HG03175 (cell line): ENCODE results near the gene PARK7.
"Not testable (repeated sequence)": the region's sequence is repeated elsewhere in the genome, so short reads cannot be mapped to it uniquely, and the experiment has no call there.

Experiments
- ATAC-seq: cut with Tn5 transposase; IDR thresholded peaks from one replicate; pipeline ENCODE4 v1.9.1; 2021; ENCODE audit warnings: mild to moderate bottlenecking, moderate library complexity; ENCODE audit not compliant: unreplicated experiment

Gene PARK7

DNA sequence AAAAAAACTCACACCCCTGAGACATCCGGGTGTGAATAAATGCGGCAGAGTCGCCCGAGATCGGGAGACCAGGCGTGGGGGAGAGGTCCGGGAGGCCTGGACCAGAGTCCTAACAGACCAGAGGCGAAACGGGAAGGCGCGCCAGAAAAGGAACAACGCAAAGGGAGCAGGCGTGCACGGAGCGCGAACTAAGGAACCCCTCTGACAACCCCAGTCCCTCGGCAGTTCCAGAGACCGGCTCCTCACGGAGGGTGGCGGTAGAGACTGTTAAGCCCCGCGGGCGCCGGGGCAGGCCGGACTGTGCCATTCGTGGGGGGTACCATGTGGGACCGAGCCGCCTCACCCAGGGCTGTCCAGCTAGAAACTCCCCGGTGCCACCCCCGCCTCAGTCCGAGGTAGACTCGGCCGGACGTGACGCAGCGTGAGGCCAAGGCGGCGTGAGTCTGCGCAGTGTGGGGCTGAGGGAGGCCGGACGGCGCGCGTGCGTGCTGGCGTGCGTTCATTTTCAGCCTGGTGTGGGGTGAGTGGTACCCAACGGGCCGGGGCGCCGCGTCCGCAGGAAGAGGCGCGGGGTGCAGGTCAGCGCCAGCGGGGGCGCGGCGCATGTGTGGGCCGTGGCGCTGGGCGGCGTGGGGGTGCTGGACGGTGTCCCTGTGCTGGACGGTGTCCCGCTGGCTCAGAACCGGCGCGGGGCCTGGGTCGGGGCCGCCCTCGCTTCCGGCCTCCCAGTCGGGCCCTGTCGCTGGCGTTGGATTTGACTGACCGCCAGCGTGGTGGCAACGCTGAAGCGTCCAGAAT is at the start of gene PARK7:
TSS of gene PARK7 (plus strand) at position 496 of the 798 bp plus-strand sequence. CDS start 1,075 bp downstream, outside the sequence.
- peak; percentile 97 for ATAC-seq

DNA sequence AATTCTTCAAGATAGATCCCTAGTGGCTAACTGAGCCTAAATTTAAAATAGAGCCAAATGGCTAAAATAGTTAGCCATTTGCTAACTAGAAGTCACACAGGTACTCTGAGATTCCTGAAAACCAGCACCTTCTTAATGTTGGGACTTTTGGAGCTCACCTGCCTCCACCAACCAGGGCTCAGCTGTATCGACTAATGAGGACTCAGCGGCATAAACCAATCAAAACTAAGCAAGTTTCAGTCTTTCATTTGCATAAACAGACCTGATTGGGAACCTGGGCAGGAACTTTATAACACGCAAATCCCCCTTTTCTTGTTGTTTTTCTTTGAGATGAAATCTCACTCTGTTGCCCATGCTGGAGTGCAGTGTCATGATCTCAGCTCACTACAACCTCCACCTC is 49.4 kb upstream of the PARK7 start:
- no peak for ATAC-seq

DNA sequence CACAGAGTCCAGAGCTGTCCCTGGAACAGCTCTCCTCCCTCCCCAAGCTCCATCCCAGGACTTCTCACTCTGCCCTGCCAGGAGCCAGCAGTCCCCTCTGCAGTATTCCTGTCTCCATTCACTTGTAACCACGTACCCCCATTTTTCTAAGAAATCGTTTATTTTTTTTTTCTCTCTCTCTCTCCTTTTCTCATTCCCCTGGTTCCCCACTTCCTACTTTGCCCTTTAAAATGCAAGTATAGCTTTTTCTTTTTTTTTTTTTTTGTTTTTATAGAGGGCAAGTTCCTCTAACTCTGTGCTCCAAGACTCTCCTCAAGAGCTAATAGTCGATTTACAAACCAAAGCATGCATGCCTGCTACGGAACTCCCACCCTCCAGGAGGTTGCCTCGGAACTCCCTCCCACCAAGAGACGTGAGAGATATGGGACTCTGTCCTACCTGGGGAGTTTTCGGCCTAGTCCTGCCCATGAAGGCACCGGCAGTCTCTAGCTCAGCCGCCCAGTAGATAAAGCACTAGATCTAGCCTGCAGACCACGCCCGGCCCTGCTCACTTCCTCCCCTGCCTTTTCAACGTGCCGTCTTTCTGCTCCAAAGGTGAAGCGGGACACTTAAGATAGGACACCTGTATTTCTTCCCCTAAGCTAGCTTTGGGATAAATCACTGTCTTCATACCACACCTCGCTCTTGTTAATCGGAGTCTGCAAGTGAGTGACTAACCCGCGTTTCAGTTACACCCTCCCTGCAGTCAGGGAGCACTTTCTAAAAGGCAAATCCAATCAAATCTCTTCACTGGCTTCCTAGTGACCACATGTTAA is 48.6 kb upstream of the PARK7 start:
- no peak for ATAC-seq

GRCh38 chr1:7915826-7916500 is 45.5 kb upstream of the PARK7 start:
- ATAC-seq, result no peak

DNA sequence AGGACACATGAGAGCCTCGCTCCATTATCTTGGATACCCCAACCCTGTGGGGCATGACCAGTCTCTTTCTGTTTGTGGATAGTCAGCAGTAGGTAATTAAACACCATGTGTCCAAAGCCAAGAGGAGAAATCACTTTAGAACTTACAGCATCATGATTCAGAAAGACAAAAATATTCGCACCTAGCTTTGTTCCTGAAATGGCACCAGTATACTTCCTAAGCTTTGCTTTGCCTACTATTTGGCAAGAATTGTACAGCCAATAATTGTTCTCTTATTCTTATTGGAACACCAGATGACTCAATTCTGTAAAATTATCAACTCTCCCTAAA is 45.0 kb upstream of the PARK7 start:
- ATAC-seq, result no peak

DNA sequence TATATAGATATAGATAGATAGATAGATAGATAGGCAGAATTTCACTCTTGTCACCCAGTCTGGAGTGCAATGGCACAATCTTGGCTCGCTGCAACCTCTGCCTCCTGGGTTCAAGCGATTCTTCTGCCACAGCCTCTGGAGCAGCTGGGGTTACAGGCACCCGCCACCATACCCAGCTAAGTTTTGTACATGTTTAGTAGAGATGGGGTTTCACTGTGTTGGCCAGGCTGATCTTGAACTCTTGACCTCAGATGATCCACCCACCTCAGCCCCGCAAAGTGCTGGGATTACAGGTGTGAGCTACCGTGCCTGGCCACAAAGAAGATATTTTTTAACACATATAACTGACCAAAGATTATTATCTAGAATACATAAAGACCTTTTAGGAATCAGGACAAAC is 43.5 kb upstream of the PARK7 start:
- not testable (repeated sequence) for ATAC-seq

GRCh38 chr1:7919880-7920279 is 41.6 kb upstream of the PARK7 start:
- no peak for ATAC-seq

DNA sequence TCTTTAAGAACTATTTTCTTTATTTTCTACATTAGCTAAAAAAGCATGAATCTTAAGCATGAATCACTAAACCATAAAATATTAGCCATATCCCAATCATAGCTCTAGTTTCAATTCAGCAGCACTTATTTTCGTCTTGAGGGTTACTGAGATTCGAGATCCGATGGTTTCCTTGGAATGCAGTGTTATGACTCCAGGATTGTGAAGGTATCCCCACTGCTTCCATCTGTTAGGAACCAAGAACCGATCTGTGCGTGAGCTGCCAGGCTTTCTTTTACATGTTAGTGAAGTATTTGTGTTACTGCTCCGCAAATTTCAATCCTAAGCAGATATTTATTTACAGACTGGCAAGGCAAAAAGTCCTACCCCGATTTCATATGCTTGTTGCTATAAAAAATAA is 39.7 kb upstream of the PARK7 start:
- no peak for ATAC-seq

DNA sequence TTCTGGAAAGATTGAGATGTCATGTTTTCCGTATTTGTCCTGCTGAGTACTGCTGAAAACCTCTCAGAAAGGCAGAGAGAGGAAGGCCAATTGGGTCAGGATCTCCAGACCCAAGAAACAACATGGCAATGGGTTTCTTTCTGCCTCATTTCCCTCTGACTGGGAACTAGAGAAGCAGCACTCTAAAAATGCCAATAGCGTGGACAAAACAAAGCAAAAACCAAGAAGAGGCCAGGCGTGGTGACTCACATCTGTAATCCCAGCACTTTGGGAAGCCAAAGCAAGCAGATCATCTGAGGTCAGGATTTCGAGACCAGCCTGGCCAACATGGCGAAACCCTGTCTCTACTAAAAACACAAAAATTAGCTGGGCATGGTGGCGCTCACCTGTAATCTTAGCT is 39.2 kb upstream of the PARK7 start:
- no peak for ATAC-seq

- not testable (repeated sequence) for ATAC-seq
These were observed 34.5 kb upstream of the PARK7 start for GRCh38 chr1:7927061-7927460.

DNA sequence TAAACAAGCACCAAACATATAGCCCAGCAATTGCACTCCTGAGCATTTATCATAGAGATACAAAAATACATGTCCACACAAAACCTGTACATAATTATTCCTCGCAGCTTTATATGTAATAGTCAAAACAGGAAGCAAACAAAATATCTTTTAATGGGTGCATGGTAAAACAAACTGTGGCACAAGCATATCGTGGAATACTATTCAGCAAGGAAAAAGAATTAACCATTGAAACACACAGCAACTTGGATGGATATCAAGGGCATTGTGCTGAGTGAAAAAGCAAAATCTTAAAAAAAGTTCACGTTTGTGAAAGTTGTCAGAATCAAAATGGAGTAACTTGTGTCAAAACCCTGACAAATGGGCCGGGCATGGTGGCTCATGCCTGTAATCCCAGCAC is 33.3 kb upstream of the PARK7 start:
- no peak for ATAC-seq

DNA sequence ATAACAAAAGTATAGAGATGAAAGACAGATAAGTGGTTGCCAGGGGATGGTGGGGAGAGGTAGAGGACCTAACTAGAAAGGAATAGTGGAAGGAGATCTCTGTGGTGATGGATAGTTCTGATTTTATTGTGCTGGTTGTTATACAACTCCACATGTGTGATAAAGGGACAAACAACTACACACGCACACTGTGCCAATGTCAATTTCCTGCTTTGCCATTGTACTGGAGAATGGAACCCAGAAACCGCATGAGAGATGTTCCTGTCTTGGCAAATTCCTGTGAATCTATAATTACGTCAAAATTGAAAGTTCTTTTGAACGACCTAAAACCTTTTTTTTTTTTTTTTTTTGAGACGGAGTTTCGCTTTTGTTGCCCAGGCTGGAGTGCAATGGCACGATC is 31.9 kb upstream of the PARK7 start:
- ATAC-seq, result no peak

DNA sequence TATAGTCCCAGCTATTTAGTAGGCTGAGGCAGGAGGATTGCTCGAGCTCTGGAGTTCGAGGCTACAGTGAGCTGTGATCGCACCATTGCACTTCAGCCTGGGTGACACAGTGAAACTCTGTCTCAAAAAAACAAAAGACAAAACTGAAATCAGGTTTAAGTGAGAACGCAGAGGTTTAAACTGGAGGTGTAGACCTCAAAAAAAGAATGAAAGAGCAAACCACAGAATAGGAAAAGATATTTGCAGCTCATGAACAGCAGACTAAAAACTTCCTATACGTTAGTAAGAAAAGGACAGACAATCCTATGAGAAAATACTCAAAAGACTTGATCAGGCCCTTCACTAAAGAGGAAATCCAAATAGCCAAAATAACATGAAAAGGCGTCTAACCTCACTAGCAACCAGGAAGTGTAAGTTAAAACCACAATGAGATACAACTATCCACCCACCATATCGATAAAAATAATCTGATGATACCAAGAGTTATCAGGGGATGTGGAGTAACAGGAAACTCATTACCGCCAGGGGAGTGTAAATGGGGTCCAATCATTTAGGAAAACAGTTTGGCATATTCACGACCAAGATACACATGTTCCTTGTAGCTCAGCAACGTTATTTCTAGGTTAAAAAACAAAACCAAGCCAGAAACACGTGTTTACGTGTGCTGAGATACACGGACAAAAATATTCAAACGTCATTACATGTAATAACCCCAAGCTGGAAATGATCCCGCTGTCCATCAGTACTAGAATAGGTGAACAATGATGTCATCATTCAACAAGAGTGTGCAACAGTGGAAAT is 30.7 kb upstream of the PARK7 start:
- no peak for ATAC-seq

GRCh38 chr1:7931446-7931812 is 30.1 kb upstream of the PARK7 start:
- ATAC-seq, result no peak

DNA sequence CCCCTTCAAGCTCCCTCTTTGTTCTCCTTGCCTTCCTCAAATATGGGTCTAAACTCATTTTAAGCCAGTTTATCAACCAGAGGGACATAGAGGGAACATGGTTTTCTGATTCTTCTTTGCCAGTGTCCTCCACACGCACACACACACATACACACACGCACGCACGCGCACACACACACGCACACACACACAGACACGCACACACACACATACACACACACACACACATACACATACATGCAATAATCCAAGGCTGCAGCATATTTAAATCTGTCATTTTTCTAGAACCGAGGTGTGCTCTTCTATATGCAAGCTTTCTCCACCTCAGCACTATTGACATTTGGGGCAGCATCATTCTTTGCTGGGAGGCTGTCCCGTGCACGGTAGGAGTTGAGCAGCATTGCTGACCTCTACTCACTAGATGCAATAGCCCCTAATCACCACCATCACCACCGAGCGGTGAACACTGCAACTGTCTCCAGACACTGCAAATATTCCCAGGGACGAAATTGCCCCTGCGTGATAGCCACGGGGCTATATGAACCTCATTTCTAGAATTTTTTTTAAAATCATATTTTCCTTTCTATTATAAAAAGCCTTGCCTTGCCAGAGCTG is 28.9 kb upstream of the PARK7 start:
- ATAC-seq, result no peak

DNA sequence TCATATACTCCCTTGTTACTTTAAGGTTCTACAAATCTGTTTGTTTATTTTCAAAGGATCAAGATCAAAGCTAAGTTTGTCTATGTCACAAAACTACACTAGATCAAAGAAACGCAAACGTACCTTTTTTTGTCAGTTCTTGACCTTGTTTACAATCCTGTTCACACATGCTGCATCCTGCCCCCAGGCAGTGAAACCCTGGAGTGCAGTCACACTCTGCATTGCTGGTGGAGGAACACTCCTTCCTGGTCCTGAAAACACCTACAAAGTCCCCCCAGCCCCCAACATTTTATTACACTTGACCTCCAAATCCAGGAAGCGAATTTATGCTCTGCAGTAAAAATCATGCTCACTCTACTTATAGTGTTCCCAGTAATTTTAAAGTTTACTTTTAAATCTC is 23.4 kb upstream of the PARK7 start:
- no peak for ATAC-seq

GRCh38 chr1:7940034-7940433 is 21.5 kb upstream of the PARK7 start:
- ATAC-seq, result no peak

- no peak for ATAC-seq
These were observed 20.6 kb upstream of the PARK7 start, which contains the start of gene TNFRSF9 for GRCh38 chr1:7940745-7941436. TSS of gene TNFRSF9 (minus strand) at chr1:7940839. CDS start at chr1:7939994, 845 bp downstream.

DNA sequence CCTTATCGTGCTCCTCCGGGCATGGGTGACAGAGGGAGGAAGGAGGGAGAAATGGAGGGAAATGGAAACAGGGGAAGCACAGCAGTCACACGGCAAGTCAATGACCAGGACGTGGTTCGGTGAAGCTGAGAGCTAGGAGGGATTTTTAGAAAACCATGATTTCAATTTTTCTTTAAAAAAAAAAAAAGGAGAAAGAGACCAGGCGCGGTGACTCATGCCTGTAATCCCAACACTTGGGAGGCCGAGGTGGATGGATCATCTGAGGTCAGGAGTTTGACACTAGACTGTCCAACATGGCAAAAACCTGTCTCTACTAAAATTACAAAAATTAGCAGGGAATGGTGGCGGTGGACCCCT is 20.1 kb upstream of the PARK7 start:
- ATAC-seq, result no peak
